ENCODE measurements around the gene CST8.

The CST8 gene

GRCh38 chr20:23454816-23455215 lies 36.1 kb upstream of the CST8 start (continued):
- TF ChIP-seq, protein P1, sequence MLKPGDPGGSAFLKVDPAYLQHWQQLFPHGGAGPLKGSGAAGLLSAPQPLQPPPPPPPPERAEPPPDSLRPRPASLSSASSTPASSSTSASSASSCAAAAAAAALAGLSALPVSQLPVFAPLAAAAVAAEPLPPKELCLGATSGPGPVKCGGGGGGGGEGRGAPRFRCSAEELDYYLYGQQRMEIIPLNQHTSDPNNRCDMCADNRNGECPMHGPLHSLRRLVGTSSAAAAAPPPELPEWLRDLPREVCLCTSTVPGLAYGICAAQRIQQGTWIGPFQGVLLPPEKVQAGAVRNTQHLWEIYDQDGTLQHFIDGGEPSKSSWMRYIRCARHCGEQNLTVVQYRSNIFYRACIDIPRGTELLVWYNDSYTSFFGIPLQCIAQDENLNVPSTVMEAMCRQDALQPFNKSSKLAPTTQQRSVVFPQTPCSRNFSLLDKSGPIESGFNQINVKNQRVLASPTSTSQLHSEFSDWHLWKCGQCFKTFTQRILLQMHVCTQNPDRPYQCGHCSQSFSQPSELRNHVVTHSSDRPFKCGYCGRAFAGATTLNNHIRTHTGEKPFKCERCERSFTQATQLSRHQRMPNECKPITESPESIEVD (tag by site-specific recombination; IDR thresholded peaks at IDR 0.05): no peak
- TF ChIP-seq ZNF529 (tag by site-specific recombination; IDR thresholded peaks at IDR 0.05; ENCODE audit: insufficient replicate concordance) (no peak), SP7 (tag by site-specific recombination; IDR thresholded peaks at IDR 0.05) (no peak), ZNF677 (tag by site-specific recombination; IDR thresholded peaks at IDR 0.05) (no peak)

GRCh38 chr20:23455639-23456038 lies 35.3 kb upstream of the CST8 start:
- POLR2A ChIA-PET: no interaction called here
- H3K4me3 ChIP-seq (ENCODE audit: low read depth, low read length): no peak overlapping the region
- H3K9me3 ChIP-seq (ENCODE audit: control insufficient read depth, insufficient read depth, low read depth, low read length): no peaks in the 10 kb centered on the region
- TF ChIP-seq ZNF157 (tag by site-specific recombination; IDR thresholded peaks at IDR 0.05) (no peak), PATZ1 (tag by site-specific recombination; IDR thresholded peaks at IDR 0.05) (no peak), ZNF621 (tag by site-specific recombination; IDR thresholded peaks at IDR 0.05) (no peak), ZNF776 (tag by site-specific recombination; IDR thresholded peaks at IDR 0.05; ENCODE audit: borderline replicate concordance) (no peak), OVOL3 (tag by site-specific recombination; IDR thresholded peaks at IDR 0.05) (no peak), KLF9 (tag by site-specific recombination; IDR thresholded peaks at IDR 0.05; ENCODE audit: low read depth) (no peak), ZNF521 (tag by site-specific recombination; IDR thresholded peaks at IDR 0.05) (no peak), GFI1B (tag by site-specific recombination; IDR thresholded peaks at IDR 0.05) (no peak), SP7 (tag by site-specific recombination; IDR thresholded peaks at IDR 0.05) (no peak), ZNF692 (tag by site-specific recombination; IDR thresholded peaks at IDR 0.05) (no peak), ZNF561 (tag by site-specific recombination; IDR thresholded peaks at IDR 0.05; ENCODE audit: borderline replicate concordance) (no peak), SETDB1 (IDR thresholded peaks at IDR 0.05; ENCODE audit: insufficient read length, low read length) (no peak), ZSCAN30 (tag by site-specific recombination; IDR thresholded peaks at IDR 0.05) (no peak), ZNF514 (tag by site-specific recombination; IDR thresholded peaks at IDR 0.05) (no peak), ZNF280D (tag by site-specific recombination; IDR thresholded peaks at IDR 0.05) (no peak), ZNF548 (tag by site-specific recombination; IDR thresholded peaks at IDR 0.05) (no peak), ZNF16 (tag by site-specific recombination; IDR thresholded peaks at IDR 0.05; ENCODE audit: low read depth) (no peak)
- TF ChIP-seq, protein P2, sequence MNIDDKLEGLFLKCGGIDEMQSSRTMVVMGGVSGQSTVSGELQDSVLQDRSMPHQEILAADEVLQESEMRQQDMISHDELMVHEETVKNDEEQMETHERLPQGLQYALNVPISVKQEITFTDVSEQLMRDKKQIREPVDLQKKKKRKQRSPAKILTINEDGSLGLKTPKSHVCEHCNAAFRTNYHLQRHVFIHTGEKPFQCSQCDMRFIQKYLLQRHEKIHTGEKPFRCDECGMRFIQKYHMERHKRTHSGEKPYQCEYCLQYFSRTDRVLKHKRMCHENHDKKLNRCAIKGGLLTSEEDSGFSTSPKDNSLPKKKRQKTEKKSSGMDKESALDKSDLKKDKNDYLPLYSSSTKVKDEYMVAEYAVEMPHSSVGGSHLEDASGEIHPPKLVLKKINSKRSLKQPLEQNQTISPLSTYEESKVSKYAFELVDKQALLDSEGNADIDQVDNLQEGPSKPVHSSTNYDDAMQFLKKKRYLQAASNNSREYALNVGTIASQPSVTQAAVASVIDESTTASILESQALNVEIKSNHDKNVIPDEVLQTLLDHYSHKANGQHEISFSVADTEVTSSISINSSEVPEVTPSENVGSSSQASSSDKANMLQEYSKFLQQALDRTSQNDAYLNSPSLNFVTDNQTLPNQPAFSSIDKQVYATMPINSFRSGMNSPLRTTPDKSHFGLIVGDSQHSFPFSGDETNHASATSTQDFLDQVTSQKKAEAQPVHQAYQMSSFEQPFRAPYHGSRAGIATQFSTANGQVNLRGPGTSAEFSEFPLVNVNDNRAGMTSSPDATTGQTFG (tag by site-specific recombination; IDR thresholded peaks at IDR 0.05; ENCODE audit: borderline replicate concordance): no peak
- CTCF ChIA-PET: no interaction called here
- H3K36me3 ChIP-seq (ENCODE audit: control insufficient read depth in 2 of 2, insufficient read depth in 1 of 2, low read length in 2 of 2): no peaks in the 10 kb centered on the region
- no peak overlapping the region for H3K27ac ChIP-seq (ENCODE audit: extremely low read depth, low read depth, low read length)
- no peaks in the 10 kb centered on the region for H3K4me1 ChIP-seq (ENCODE audit: control insufficient read depth, insufficient read depth, low read length)

Measured in HEK293 (cell line).